Activated B cell treated with CpG ODN at 0.5 μM for 24 hours (primary cell): ENCODE results near the gene ARID2. TPM values are rescaled to one million over a fixed set of nuclear protein-coding genes. Genes with fewer than 3 reads are reported as not detected.
A peak's percentile ranks its signal among the peaks of the same experiment; 100 is the strongest.

Source experiments
- ATAC-seq: fragments of 200-7000 bp; cut with Tn5 transposase; one replicate; pipeline ENCODE4 v1.10.0; 2021; ENCODE audit warnings: low read depth, mild to moderate bottlenecking, moderate library complexity
- CTCF ChIA-PET: fragments of 350-600 bp; sonication (Branson Sonifier 250); formaldehyde crosslinking; loops from one replicate; lab custom pipeline; 2021; ENCODE audit warnings: antibody characterized with exemption; lab: Charles Lee
- POLR2A ChIA-PET: fragments of 350-600 bp; sonication (Branson Sonifier 250); formaldehyde crosslinking; loops from one replicate; lab custom pipeline; 2021; ENCODE audit warnings: antibody characterized with exemption; lab: Charles Lee
- DNase-seq: peaks from one replicate; pipeline ENCODE4 v3.0.0; 2022
- H3K27ac Mint-ChIP-seq: one replicate; pipeline ENCODE4 v1.8.0; 2020; ENCODE audit warnings: mixed read lengths
- H3K27me3 Mint-ChIP-seq: one replicate; pipeline ENCODE4 v1.8.0; 2021; ENCODE audit warnings: mixed read lengths
- H3K36me3 Mint-ChIP-seq: one replicate; pipeline ENCODE4 v1.8.0; 2021; ENCODE audit warnings: low read depth, mixed read lengths
- H3K4me1 Mint-ChIP-seq: one replicate; pipeline ENCODE4 v1.8.0; 2021; ENCODE audit warnings: mixed read lengths
- H3K4me3 Mint-ChIP-seq: one replicate; pipeline ENCODE4 v1.8.0; 2020; ENCODE audit warnings: mild to moderate bottlenecking, mixed read lengths
- H3K9me3 Mint-ChIP-seq: one replicate; pipeline ENCODE4 v1.8.0; 2020; ENCODE audit warnings: mixed read lengths
- CTCF ChIP-seq: fragments of 200-600 bp; IDR thresholded peaks from one replicate; pipeline ENCODE4 v1.8.0; 2022; ENCODE audit warnings: antibody characterized with exemption, mild to moderate bottlenecking
- intact Hi-C: fragments of 100-400 bp; cut with micrococcal nuclease; formaldehyde crosslinking; loops from one replicate; pipeline ENCODE4 v1.15.1; 2024
- total RNA-seq: library from RNA; stranded (reverse); gene quantifications from 2 replicates; pipeline ENCODE4 v1.2.3, GENCODE V29; 2022

ARID2 gene
- total RNA-seq, 1 donor from 2014 or later, result 48.7 TPM

GRCh38 chr12:45893240-45893639 lies 163.7 kb downstream of the ARID2 start:
- H3K4me1 Mint-ChIP-seq, result no peaks in the 10 kb centered on the region
- intact Hi-C loops, result no loop called here
- DNase-seq, result no peak
- CTCF ChIA-PET, result no interaction called here
- no peaks in the 10 kb centered on the region for H3K27me3 Mint-ChIP-seq
- ATAC-seq, result no peak
- no peak overlapping the region for H3K27ac Mint-ChIP-seq
- no peaks in the 10 kb centered on the region for H3K9me3 Mint-ChIP-seq
- no peak for TF ChIP-seq CTCF
- peaks cover 58% of the 10 kb centered on the region for H3K36me3 Mint-ChIP-seq
- no peak overlapping the region for H3K4me3 Mint-ChIP-seq
- POLR2A ChIA-PET, result no interaction called here

- ATAC-seq, result no peak
- ChIA-PET CTCF (no interaction called here), POLR2A (no interaction called here)
- H3K4me1 Mint-ChIP-seq, result no peaks in the 10 kb centered on the region
- H3K36me3 Mint-ChIP-seq, result peaks cover 63% of the 10 kb centered on the region
- H3K27me3 Mint-ChIP-seq, result no peaks in the 10 kb centered on the region
- no peaks in the 10 kb centered on the region for H3K9me3 Mint-ChIP-seq
- no peak for TF ChIP-seq CTCF
- H3K4me3 Mint-ChIP-seq, result no peak overlapping the region
- intact Hi-C loops, result no loop called here
- no peak for DNase-seq
- H3K27ac Mint-ChIP-seq, result no peak overlapping the region
Measured at GRCh38 chr12:45895961-45896360, 166.5 kb downstream of the ARID2 start.

DNA sequence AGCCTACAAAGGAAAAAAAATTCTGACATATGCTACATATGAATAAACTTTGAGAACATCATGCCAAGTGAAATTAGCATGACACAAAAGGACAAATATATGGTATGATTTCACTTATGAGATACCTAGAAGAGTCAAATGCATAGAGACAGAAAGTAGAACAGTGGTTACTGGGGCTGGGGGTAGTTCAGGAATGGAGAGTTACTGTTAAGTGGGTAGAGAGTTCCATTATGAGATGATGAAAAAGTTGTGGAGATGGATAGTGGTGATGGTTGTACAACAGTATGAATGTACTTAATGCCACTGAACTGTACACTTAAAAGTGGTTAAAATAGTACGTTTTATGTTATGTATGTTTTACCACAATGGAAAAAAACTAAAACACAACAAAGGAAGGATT lies 168.6 kb downstream of the ARID2 start:
- Mint-ChIP-seq H3K4me3 (no peak overlapping the region), H3K9me3 (no peaks in the 10 kb centered on the region), H3K4me1 (no peaks in the 10 kb centered on the region), H3K36me3 (peaks cover 49% of the 10 kb centered on the region), H3K27ac (no peak overlapping the region), H3K27me3 (no peaks in the 10 kb centered on the region)
- TF ChIP-seq CTCF, result no peak
- ChIA-PET POLR2A (no interaction called here), CTCF (no interaction called here)
- DNase-seq, result no peak
- ATAC-seq, result no peak
- intact Hi-C loops, result no loop called here

DNA sequence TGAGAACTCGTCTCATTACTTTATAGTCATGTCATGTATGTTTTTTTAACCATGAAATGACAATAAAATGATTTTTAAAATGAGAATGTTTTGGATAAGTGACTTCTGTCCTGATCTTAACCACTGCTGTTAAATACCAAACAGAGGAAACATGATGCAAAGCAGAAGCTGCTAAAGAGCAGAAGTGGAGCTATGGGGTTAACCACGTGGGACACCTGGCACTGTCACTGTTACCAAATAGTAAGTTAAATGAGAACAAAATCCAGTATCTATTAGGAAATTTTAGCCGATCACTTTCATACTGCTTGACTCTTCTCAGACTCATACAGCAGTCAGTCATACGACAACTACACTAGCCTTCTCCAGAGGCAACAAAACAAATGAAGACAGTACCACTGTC lies 178.4 kb downstream of the ARID2 start:
- ATAC-seq, result peak; percentile 54
- Mint-ChIP-seq H3K4me1 (peaks cover 15% of the 10 kb centered on the region), H3K9me3 (no peaks in the 10 kb centered on the region), H3K36me3 (peaks cover 21% of the 10 kb centered on the region), H3K4me3 (no peak overlapping the region), H3K27me3 (no peaks in the 10 kb centered on the region), H3K27ac (no peak overlapping the region)
- ChIA-PET POLR2A (interaction anchor here (0.7 kb wide), 1 partner anchor 178 kb away, joined by 3 read pairs; no protein-coding TSS in a partner anchor), CTCF (no interaction called here)
- no peak for TF ChIP-seq CTCF
- intact Hi-C loops, result no loop called here
- no peak for DNase-seq

GRCh38 chr12:45909041-45909713 lies 179.7 kb downstream of the ARID2 start:
- H3K27ac Mint-ChIP-seq, result no peak overlapping the region
- H3K4me1 Mint-ChIP-seq, result peaks cover 26% of the 10 kb centered on the region
- no peaks in the 10 kb centered on the region for H3K27me3 Mint-ChIP-seq
- ATAC-seq (no peak), DNase-seq (no peak)
- H3K9me3 Mint-ChIP-seq, result no peaks in the 10 kb centered on the region
- intact Hi-C loops, result no loop called here
- ChIA-PET CTCF (no interaction called here), POLR2A (no interaction called here)
- no peak overlapping the region for H3K4me3 Mint-ChIP-seq
- no peak for TF ChIP-seq CTCF
- H3K36me3 Mint-ChIP-seq, result peaks cover 16% of the 10 kb centered on the region
